CD4-positive, alpha-beta memory T cell (primary cell): Measurements from ENCODE around the gene C4orf54. TPM values are rescaled to one million over a fixed set of nuclear protein-coding genes. Genes with fewer than 3 reads are reported as not detected.

Experiments used
- CTCF ChIA-PET: fragments of 350-600 bp; sonication (Branson Sonifier 250); formaldehyde crosslinking; loops from one replicate; lab custom pipeline; 2021; ENCODE audit warnings: inconsistent platforms; ENCODE audit not compliant: partially characterized antibody; lab: Charles Lee
- POLR2A ChIA-PET: fragments of 350-600 bp; sonication (Branson Sonifier 250); formaldehyde crosslinking; loops from one replicate; lab custom pipeline; 2021; ENCODE audit not compliant: partially characterized antibody; lab: Charles Lee
- DNase-seq, 5 donors: peaks; one replicate each; pipeline versions ENCODE4 v3.0.0 to v3.0.0-alpha.2; 2020 to 2022; ENCODE audit warnings: mixed read lengths in 1 of 5
- H3K27ac ChIP-seq: one replicate; pipeline ENCODE4 v1.7.0; 2013; ENCODE audit warnings: low read depth, low read length
- H3K27me3 ChIP-seq: 2 replicates; pipeline ENCODE4 v1.7.0; 2013; ENCODE audit warnings: mild to moderate bottlenecking, low read length, moderate library complexity; ENCODE audit not compliant: insufficient read depth
- H3K36me3 ChIP-seq: 2 replicates; pipeline ENCODE4 v1.7.0; 2013; ENCODE audit warnings: mild to moderate bottlenecking, low read length, moderate library complexity; ENCODE audit not compliant: insufficient read depth
- H3K4me1 ChIP-seq: 2 replicates; pipeline ENCODE4 v1.7.0; 2013; ENCODE audit warnings: mild to moderate bottlenecking, low read length, moderate library complexity; ENCODE audit not compliant: insufficient read depth
- H3K4me3 ChIP-seq, 2 donors: one replicate each; pipeline ENCODE4 v1.7.0; 2013; ENCODE audit warnings: low read length in 2 of 2, mild to moderate bottlenecking in 1 of 2
- H3K9me3 ChIP-seq, 2 donors: one replicate each; pipeline ENCODE4 v1.7.0; 2013; ENCODE audit warnings: low read length in 2 of 2, control low read depth in 1 of 2; ENCODE audit not compliant: control insufficient read depth in 1 of 2
- H3K27ac Mint-ChIP-seq, 7 donors: one replicate each; pipeline ENCODE4 v1.8.0; 2020 to 2021; ENCODE audit warnings: mixed read lengths in 7 of 7, mild to moderate bottlenecking in 6 of 7, inconsistent platforms in 3 of 7, moderate library complexity in 3 of 7
- H3K27me3 Mint-ChIP-seq, 2 donors: one replicate each; pipeline ENCODE4 v1.8.0; 2020 to 2021; ENCODE audit warnings: mixed read lengths in 2 of 2
- H3K36me3 Mint-ChIP-seq, 2 donors: one replicate each; pipeline ENCODE4 v1.8.0; 2020 to 2021; ENCODE audit warnings: mixed read lengths in 2 of 2, inconsistent platforms in 1 of 2, mild to moderate bottlenecking in 1 of 2
- H3K4me1 Mint-ChIP-seq, 4 donors: one replicate each; pipeline ENCODE4 v1.8.0; 2020 to 2021; ENCODE audit warnings: mixed read lengths in 4 of 4, mild to moderate bottlenecking in 1 of 4
- H3K4me3 Mint-ChIP-seq, 8 donors: one replicate each; pipeline ENCODE4 v1.8.0; 2020 to 2021; ENCODE audit warnings: mixed read lengths in 8 of 8, mild to moderate bottlenecking in 7 of 8, moderate library complexity in 6 of 8, inconsistent platforms in 3 of 8
- H3K9me3 Mint-ChIP-seq, 8 donors: one replicate each; pipeline ENCODE4 v1.8.0; 2020 to 2021; ENCODE audit warnings: mixed read lengths in 8 of 8, mild to moderate bottlenecking in 5 of 8, inconsistent platforms in 3 of 8, moderate library complexity in 1 of 8
- intact Hi-C: fragments of 100-400 bp; cut with micrococcal nuclease; formaldehyde crosslinking; loops from one replicate; pipeline ENCODE4 v1.15.1; 2023
- polyA plus RNA-seq, 2 donors: library from polyadenylated mRNA; unstranded; fragments of 300-500 nt; fragmentation: Illumina TruSeq; gene quantifications; one replicate each; pipeline ENCODE4 v1.2.3, GENCODE V29; 2021
- total RNA-seq, 2 experiments: library from RNA; stranded (reverse); gene quantifications; one replicate each; pipeline ENCODE4 v1.2.3, GENCODE V29; 2021

The C4orf54 gene
- total and polyA plus RNA-seq, 4 experiments from 2014 or later: not detected

DNA sequence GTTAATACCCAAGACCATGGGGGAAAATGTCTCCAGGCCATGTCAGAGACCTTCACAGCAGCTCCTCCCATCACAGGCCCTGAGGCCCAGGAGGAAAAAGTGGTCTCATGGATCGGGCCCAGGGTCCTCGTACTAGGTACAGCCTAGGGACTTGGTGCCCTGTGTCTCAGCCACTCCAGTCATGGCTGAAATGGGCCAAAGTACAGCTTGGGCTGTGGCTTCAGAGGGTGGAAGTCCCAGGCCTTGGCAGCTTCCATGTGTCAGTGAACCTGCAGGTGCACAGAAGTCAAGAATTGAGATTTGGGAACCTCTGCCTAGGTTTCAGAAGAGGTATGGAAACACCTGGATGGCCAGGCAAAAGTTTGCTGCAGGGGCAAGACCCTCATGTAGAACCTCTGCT is 27.6 kb upstream of the C4orf54 start:
- intact Hi-C loops: no loop called here

DNA sequence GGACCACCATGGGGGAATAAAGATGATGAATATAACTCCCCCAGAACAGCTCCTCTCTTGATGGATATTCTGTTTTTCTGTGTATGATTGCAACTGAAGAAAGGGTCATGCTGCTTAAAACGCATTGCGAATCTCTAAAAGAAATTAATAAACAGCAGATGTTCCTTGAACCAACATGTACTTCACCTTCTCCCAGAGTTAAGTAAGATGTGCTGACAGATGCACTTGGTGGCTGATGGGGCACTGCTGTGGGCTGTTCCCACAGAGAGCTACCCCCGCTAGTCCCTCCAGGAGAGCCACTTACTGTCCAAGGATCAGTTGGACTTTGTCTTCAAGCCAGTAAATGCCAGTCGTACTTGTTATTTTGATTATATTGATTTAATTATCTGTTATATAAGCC is 26.3 kb upstream of the C4orf54 start:
- no peak overlapping the region for H3K27ac ChIP-seq
- no peak overlapping the region for H3K4me3 ChIP-seq
- Mint-ChIP-seq H3K9me3 (no peaks in the 10 kb centered on the region), H3K4me1 (no peaks in the 10 kb centered on the region), H3K36me3 (no peaks in the 10 kb centered on the region), H3K27ac (no peak overlapping the region), H3K27me3 (peaks cover 4 to 6% of the 10 kb centered on the region in 2 donors), H3K4me3 (no peak overlapping the region)
- ChIA-PET CTCF (no interaction called here), POLR2A (no interaction called here)
- DNase-seq: no peak
- H3K4me1 ChIP-seq: no peaks in the 10 kb centered on the region
- H3K36me3 ChIP-seq: no peaks in the 10 kb centered on the region
- intact Hi-C loops: no loop called here
- no peaks in the 10 kb centered on the region for H3K9me3 ChIP-seq
- no peaks in the 10 kb centered on the region for H3K27me3 ChIP-seq

More for the DNA sequence above, 27.6 kb upstream of the C4orf54 start:
- Histone ChIP-seq H3K36me3 (no peaks in the 10 kb centered on the region), H3K27me3 (no peaks in the 10 kb centered on the region), H3K4me1 (no peaks in the 10 kb centered on the region), H3K4me3 (no peak overlapping the region), H3K27ac (no peak overlapping the region), H3K9me3 (no peaks in the 10 kb centered on the region)
- Mint-ChIP-seq H3K4me1 (no peaks in the 10 kb centered on the region), H3K4me3 (no peak overlapping the region), H3K36me3 (no peaks in the 10 kb centered on the region), H3K27me3 (peaks cover 6 to 7% of the 10 kb centered on the region in 2 donors), H3K27ac (no peak overlapping the region), H3K9me3 (peaks cover 2 to 8% (median 3%) of the 10 kb centered on the region in 8 donors)
- ChIA-PET POLR2A (no interaction called here), CTCF (no interaction called here)
- no peak for DNase-seq

- DNase-seq: no peak
- intact Hi-C loops: no loop called here
- POLR2A ChIA-PET: no interaction called here
- no peaks in the 10 kb centered on the region for H3K27me3 ChIP-seq
- H3K4me3 ChIP-seq: no peak overlapping the region
- no peaks in the 10 kb centered on the region for H3K9me3 ChIP-seq
- CTCF ChIA-PET: no interaction called here
- no peaks in the 10 kb centered on the region for H3K36me3 ChIP-seq
- Mint-ChIP-seq H3K36me3 (no peaks in the 10 kb centered on the region), H3K27ac (no peak overlapping the region), H3K27me3 (peaks cover 6 to 7% of the 10 kb centered on the region in 2 donors), H3K4me1 (peaks cover 0 to 1% (median 0%) of the 10 kb centered on the region in 4 donors), H3K9me3 (peaks cover 0 to 4% (median 0%) of the 10 kb centered on the region in 8 donors), H3K4me3 (no peak overlapping the region)
- H3K4me1 ChIP-seq: no peaks in the 10 kb centered on the region
- H3K27ac ChIP-seq: no peak overlapping the region
These were observed 22.3 kb upstream of the C4orf54 start for GRCh38 chr4:99679976-99680375.

DNA sequence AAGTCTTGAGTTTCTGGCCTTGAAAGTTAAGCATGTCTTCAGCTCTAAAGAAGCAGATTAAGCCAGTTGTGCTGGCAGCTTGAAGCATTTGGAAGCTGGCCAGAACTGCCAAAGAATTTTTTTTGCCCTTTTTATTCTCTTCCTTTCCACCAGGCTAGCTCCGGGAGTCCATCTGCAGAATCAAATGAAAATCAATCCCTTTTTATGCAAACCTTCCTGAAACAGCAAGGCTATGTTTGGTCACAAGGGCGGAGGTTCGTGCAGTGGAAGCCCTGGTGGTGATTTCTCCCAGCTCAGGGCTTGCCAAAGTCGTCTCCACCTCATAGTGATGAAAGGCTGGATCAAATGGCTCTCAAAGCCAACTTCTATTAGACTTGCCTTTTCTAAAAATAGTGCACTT is 21.6 kb upstream of the C4orf54 start:
- no peaks in the 10 kb centered on the region for H3K36me3 Mint-ChIP-seq
- H3K4me3 Mint-ChIP-seq: no peak overlapping the region

GRCh38 chr4:99677161-99677560 is 19.5 kb upstream of the C4orf54 start:
- POLR2A ChIA-PET: no interaction called here
- CTCF ChIA-PET: interaction anchor here (1.5 kb wide), 1 partner anchor 13 kb away, joined by 4 read pairs; no protein-coding TSS in a partner anchor
- peaks cover 0 to 1% (median 0%) of the 10 kb centered on the region in 4 donors for H3K4me1 Mint-ChIP-seq

More for the DNA sequence above, 21.6 kb upstream of the C4orf54 start:
- Histone ChIP-seq H3K27me3 (no peaks in the 10 kb centered on the region), H3K27ac (no peak overlapping the region), H3K4me3 (no peak overlapping the region), H3K4me1 (no peaks in the 10 kb centered on the region), H3K36me3 (no peaks in the 10 kb centered on the region), H3K9me3 (no peaks in the 10 kb centered on the region)
- peaks cover 0 to 1% (median 0%) of the 10 kb centered on the region in 4 donors for H3K4me1 Mint-ChIP-seq
- H3K9me3 Mint-ChIP-seq: peaks cover 0 to 12% (median 2%) of the 10 kb centered on the region in 8 donors
- no peak for DNase-seq
- H3K27me3 Mint-ChIP-seq: peaks cover 4 to 7% of the 10 kb centered on the region in 2 donors
- intact Hi-C loops: no loop called here
- POLR2A ChIA-PET: no interaction called here
- no peak overlapping the region for H3K27ac Mint-ChIP-seq
- CTCF ChIA-PET: no interaction called here

DNA sequence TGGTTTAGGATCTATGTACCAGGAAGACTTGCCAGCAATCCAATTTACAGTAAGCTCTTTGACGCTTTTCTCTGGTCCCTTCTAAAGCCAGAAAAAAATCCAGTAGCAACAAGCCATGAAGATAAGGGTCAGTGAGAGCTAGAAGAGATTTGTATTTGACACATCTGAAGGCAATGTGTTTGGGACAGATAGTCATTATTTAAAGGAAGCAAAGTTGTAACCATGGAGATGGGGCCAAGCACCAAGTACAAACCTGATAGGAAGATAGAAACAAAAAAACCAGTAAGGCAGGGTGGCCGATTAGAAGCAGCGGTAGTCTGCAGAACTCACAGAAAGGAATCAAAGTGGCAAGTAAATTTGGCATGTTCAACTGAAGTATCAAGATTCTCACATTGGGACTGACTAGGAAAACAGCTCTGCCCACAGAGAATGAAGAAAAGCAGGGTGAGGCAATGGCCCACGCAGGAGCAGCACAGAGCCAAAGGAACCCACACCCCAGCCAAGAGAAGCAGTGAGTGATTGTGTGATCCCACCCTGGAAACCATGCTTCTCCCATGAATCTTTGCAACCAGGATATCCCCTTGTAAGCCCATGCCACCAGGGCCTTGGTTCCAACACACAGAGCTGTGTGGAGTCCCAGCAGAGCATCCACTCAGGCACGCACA is 12.9 kb upstream of the C4orf54 start:
- DNase-seq: no peak
- H3K27me3 Mint-ChIP-seq: peaks cover 9 to 13% of the 10 kb centered on the region in 2 donors
- no peak overlapping the region for H3K4me3 Mint-ChIP-seq
- no peaks in the 10 kb centered on the region for H3K4me1 Mint-ChIP-seq
- no peaks in the 10 kb centered on the region for H3K27me3 ChIP-seq
- H3K9me3 Mint-ChIP-seq: peaks cover 3 to 47% (median 29%) of the 10 kb centered on the region in 8 donors
- no peak overlapping the region for H3K27ac ChIP-seq
- H3K9me3 ChIP-seq: peaks cover 0 to 5% of the 10 kb centered on the region in 2 donors
- intact Hi-C loops: no loop called here
- H3K27ac Mint-ChIP-seq: no peak overlapping the region
- ChIA-PET POLR2A (no interaction called here), CTCF (no interaction called here)
- H3K36me3 Mint-ChIP-seq: peaks cover 0 to 7% of the 10 kb centered on the region in 2 donors
- no peaks in the 10 kb centered on the region for H3K4me1 ChIP-seq
- H3K4me3 ChIP-seq: no peak overlapping the region
- H3K36me3 ChIP-seq: no peaks in the 10 kb centered on the region

More at GRCh38 chr4:99677161-99677560, 19.5 kb upstream of the C4orf54 start:
- Mint-ChIP-seq H3K36me3 (peaks cover 0 to 3% of the 10 kb centered on the region in 2 donors), H3K27me3 (peaks cover 2 to 3% of the 10 kb centered on the region in 2 donors), H3K9me3 (peaks cover 0 to 30% (median 20%) of the 10 kb centered on the region in 8 donors), H3K4me3 (no peak overlapping the region), H3K27ac (no peak overlapping the region)
- H3K4me3 ChIP-seq: no peak overlapping the region
- H3K27me3 ChIP-seq: no peaks in the 10 kb centered on the region
- intact Hi-C loops: no loop called here
- peaks cover 0 to 5% of the 10 kb centered on the region in 2 donors for H3K9me3 ChIP-seq
- H3K4me1 ChIP-seq: no peaks in the 10 kb centered on the region
- DNase-seq: no peak
- no peaks in the 10 kb centered on the region for H3K36me3 ChIP-seq
- no peak overlapping the region for H3K27ac ChIP-seq

DNA sequence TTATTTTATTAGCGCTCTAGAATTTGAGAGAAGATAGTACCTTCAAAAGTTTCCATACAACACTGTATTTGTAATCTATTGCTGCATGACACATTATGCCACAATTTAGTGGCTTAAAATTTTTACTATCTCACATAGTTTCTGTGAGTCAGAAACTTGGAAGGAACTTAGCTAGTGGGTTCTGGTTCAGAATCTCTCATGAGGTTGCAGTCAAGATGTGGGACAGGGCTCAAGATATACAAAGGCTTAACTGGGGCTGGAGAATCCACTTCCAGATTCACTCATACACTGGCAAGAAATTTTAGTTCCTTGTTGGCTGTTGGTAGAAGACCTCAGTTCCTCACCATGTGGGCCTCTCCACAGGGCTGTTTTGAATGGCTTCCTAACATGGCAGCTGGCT is 11.5 kb upstream of the C4orf54 start:
- Histone ChIP-seq H3K27ac (no peak overlapping the region), H3K4me3 (no peak overlapping the region), H3K36me3 (no peaks in the 10 kb centered on the region), H3K9me3 (peaks cover 0 to 5% of the 10 kb centered on the region in 2 donors), H3K27me3 (no peaks in the 10 kb centered on the region), H3K4me1 (no peaks in the 10 kb centered on the region)
- intact Hi-C loops: no loop called here
- POLR2A ChIA-PET: no interaction called here
- peaks cover 0 to 7% of the 10 kb centered on the region in 2 donors for H3K36me3 Mint-ChIP-seq
- peaks cover 3 to 42% (median 28%) of the 10 kb centered on the region in 8 donors for H3K9me3 Mint-ChIP-seq
- H3K27me3 Mint-ChIP-seq: peaks cover 9 to 13% of the 10 kb centered on the region in 2 donors
- no peak overlapping the region for H3K27ac Mint-ChIP-seq
- H3K4me1 Mint-ChIP-seq: no peaks in the 10 kb centered on the region
- no peak for DNase-seq
- no peak overlapping the region for H3K4me3 Mint-ChIP-seq
- CTCF ChIA-PET: no interaction called here
